HG03196 (cell line): ENCODE data around the gene MAP3K4.

ENCODE experiments used
- ATAC-seq: cut with Tn5 transposase; IDR thresholded peaks from one replicate; pipeline ENCODE4 v1.9.1; 2021; ENCODE audit not compliant: unreplicated experiment

Gene MAP3K4, protein sequence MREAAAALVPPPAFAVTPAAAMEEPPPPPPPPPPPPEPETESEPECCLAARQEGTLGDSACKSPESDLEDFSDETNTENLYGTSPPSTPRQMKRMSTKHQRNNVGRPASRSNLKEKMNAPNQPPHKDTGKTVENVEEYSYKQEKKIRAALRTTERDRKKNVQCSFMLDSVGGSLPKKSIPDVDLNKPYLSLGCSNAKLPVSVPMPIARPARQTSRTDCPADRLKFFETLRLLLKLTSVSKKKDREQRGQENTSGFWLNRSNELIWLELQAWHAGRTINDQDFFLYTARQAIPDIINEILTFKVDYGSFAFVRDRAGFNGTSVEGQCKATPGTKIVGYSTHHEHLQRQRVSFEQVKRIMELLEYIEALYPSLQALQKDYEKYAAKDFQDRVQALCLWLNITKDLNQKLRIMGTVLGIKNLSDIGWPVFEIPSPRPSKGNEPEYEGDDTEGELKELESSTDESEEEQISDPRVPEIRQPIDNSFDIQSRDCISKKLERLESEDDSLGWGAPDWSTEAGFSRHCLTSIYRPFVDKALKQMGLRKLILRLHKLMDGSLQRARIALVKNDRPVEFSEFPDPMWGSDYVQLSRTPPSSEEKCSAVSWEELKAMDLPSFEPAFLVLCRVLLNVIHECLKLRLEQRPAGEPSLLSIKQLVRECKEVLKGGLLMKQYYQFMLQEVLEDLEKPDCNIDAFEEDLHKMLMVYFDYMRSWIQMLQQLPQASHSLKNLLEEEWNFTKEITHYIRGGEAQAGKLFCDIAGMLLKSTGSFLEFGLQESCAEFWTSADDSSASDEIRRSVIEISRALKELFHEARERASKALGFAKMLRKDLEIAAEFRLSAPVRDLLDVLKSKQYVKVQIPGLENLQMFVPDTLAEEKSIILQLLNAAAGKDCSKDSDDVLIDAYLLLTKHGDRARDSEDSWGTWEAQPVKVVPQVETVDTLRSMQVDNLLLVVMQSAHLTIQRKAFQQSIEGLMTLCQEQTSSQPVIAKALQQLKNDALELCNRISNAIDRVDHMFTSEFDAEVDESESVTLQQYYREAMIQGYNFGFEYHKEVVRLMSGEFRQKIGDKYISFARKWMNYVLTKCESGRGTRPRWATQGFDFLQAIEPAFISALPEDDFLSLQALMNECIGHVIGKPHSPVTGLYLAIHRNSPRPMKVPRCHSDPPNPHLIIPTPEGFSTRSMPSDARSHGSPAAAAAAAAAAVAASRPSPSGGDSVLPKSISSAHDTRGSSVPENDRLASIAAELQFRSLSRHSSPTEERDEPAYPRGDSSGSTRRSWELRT (N-terminal part only)

GRCh38 chr6:160991406-160992060 is at the start of gene MAP3K4:
MAP3K4 (plus strand) TSS chr6:160991769; CDS start chr6:160991932, 163 bp downstream.
- ATAC-seq = peak; percentile 78

GRCh38 chr6:160943997-160944396 is 47.6 kb upstream of the MAP3K4 start:
- ATAC-seq = no peak

DNA sequence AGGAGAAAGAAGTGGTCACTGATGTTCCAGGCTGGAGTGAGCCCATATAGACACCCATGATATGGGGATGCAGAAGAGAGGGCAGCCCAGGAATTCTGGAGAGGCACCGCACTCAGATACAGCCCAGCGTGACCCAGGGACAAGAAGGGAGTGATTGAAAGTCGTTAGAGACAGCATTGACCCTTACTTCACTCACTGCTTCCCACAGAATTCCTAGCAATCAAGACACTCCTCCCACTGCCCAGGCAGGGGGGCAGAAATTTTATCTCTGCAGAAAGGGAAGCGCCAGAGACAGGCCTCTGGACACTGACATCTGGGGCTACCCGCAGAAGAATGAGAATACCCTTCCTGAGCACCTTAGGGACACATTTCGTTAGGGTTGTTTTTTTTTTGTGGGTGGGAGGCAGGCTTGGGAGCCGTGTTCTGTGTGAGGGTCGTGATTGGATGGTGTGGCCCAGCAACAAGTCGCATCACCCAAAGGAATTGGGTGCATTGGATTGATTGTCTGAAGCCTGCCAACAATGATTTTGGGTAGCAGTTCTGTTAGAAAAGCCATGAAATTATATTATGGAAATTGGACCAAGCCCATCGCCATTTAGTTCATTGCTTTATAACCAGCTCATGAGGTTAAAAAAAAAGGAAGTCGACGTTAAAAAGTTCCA is 45.9 kb upstream of the MAP3K4 start:
- ATAC-seq = no peak

DNA sequence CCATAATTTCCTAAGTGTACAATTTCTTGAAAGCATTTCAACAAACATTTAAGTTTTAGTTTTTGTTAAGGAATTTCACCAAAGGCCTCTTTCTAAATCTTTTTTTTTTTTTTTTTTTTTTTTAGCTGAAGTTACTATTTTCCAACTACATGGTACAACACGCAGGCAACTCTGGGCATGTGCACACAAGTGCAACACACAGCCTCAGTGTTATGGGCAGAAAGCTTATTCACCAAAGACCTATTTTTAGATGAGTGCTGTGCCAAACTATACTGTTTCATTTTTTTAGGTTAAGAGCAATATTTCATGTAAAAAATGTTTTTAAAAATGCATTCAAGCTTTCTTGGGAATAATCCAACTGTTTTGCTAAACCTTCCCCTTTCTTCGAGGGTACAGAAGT is 42.0 kb upstream of the MAP3K4 start:
- no peak for ATAC-seq

DNA sequence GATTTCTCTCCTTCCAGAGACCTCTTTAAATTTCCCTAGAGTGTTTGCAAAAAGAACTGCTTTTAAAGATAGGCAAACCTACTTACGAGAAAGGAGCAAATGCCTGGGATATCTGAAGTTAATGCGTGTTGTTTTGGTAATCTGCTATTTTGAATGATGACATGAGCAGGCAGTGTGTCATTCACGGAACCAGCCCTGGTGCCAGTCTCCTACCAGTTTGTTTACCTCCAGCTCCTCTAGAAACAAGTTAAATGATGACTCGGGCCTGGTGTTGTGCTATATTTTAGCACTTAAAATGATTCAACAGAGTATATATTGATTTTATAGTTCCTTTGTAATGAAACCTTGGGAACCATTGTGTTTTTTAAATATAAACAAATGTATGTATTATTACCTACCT is 41.1 kb upstream of the MAP3K4 start:
- no peak for ATAC-seq

- no peak for ATAC-seq
These were observed 40.2 kb upstream of the MAP3K4 start for GRCh38 chr6:160951187-160952030.

GRCh38 chr6:160952633-160953281 is 38.8 kb upstream of the MAP3K4 start:
- ATAC-seq = no peak

- no peak for ATAC-seq
These were observed 35.9 kb upstream of the MAP3K4 start for GRCh38 chr6:160955508-160956295.

DNA sequence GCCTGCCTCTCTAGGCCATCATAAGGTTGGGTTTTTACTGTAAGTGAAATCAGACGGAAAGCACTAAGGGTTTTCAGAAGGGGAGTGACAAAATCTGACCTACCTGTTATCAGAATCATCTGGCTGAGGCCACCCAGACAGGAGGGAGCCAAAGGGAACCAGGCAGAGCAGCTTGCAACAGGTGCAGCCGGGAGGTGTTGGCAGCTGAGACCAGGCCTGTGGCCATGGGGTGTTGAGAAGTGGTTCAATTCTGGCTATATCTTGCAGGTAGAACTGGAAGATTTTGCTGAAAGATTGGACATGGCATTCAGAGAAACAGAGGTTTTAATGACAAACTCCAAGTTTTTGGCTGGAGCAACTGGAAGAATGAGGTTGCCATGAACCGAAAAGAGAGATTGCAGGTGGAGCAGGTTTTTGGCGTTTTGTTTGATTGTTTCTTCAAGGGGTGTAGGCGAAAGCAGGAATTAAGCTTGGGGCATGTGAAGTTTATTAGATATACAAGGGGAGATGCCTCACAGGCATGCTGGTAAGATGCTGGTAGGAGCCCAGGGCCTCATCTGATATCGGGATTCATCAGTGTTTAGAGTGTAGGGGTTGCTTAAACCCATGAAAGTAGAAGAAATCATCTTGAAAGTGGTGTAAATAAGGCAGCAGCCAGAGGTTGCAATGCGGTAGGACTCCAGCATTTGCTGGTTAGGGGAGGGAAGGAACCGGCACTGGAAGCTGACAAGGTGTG is 35.1 kb upstream of the MAP3K4 start:
- ATAC-seq = no peak

DNA sequence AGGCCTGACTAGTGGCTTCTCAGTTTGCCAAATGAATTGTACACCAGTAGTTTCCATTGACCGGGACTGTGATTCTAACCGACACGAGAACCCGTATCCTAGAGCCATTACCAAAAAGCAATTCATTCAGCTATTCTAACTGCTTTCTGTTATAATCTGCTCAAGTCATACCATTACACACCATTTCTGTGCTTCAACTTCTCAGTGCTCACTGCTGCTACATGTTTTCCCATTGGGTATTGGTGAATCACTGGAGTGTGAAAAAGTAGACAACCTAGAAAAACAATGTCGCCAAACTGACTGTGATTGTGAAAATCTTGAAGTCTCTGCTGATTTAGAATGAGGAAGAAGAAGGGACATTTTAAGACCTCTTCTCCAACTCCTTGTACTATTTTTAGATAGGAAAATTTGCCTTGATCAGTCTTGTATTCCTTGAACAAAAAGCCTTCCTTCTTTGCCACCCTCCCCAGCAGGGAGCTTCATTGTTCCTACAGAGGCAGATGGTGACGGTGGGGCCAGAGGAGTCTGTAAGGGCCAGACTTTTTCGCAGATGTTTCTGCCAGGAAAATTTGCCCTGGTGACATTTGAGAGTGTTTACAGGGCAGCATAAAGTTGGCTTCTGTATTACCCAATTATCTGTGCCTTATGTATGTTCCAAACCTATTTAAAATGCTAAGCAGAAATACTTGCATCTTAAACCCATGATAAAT is 31.7 kb upstream of the MAP3K4 start:
- no peak for ATAC-seq

- no peak for ATAC-seq
These were observed 30.7 kb upstream of the MAP3K4 start for GRCh38 chr6:160960839-160961238.

DNA sequence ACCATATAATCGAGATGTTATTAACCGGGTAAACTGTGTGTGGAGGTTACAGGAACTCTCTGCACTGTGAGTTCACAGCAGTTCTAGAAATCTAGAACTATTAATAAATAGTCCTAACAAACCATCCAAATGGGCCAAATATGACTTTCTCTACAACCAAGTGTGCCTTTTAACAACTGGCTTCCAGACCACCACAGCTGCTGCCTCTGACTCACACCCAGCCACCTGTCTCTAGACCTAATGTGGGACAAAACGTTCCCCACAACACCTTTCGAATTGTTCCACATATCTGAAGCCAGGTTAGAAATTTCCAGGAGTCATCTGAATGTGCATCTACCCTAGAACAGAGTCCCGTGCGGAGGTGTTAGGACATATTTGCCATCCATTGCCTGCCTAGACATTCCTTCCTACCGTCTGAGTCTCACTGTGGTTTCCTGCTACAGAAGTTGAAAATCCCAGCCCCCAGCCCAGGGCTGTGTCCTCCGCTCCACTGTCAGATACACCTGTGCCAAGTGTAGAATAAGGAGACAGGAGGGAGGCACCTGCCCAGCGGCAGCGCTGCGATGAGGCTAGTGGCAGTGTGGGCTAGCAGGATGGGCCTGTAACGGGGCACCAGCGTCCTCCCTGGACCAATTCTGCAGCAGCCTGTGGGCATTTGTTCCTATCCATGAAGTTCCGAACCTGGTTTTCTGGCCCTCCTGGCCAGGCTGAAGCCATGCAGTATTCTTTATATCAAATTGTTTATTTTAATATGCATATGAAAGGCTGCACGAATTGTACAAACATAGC is 28.5 kb upstream of the MAP3K4 start:
- ATAC-seq = no peak

GRCh38 chr6:160963651-160964050 is 27.9 kb upstream of the MAP3K4 start:
- ATAC-seq = no peak

- no peak for ATAC-seq
These were observed 25.7 kb upstream of the MAP3K4 start for GRCh38 chr6:160965893-160966292.

DNA sequence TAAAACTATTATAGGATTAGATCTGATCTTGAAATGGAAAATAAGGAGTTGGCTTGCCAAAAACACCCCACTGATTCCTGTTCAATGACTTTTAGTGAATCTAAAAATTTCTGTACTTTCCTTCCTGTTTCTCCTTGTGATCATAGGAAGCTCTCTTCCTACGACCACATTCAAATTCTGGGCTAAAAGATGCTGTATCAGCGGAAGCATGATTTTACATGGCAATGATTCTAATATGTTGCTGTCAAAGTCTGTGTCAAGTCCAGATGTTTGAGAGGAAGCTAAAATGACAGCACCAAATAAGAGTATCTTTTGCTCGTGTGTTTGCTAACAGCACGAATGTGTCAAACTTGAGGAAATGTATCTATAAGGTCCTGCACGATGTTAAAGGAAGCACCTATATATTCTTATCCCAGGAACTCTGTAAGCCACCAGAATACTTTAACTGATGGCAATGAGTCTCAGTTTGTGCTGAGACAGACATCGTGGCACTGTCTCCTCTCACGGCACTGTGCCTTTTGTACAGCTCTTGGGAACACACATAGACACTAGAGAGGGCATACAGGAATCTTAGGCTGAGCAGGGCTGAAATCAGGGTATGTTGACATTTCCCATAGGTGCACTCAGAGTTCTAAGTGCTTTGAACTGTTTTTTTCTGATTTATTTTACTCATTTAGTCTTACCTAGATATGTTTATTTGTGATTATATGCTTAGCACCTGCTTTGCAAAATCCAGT is 24.9 kb upstream of the MAP3K4 start:
- ATAC-seq = no peak
